ENCODE measurements around the gene BAIAP2.

BAIAP2 gene

DNA sequence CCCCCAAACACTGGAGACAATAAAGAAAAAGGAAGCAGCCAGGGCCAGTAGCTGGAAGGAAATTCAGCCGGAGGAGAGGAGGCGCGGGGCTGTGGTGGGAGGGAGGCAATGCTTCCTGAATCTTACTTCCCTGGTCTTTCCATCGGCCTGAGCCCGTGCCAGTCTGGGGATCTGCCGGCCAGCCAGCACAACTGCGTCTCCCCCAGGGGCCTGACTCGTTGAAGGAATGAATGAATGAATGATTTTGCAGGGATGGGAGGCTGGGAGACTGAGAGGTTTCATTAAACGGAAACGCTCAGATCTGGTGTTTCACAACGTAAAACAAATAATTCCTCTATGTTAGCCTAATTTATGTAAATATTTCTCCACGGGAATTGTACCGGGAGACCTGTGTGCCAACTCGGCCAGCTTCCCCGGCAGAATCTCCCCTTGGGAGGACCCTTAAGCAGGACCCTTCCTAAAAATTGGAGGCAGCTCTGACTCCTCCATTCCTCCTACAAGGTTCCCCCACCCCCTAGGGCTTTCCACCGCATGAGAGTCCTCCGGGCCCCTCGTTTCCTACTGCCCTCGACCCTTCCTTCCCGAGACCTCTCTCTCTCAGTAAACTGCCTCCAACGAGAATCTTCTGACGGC lies 1.3 kb upstream of the BAIAP2 start:
- peak overlapping the region; percentile 97 for H3K4me3 Mint-ChIP-seq
- intact Hi-C loops (cut with micrococcal nuclease) = loop anchor here (2.0 to 5.0 kb wide), 2 partner anchors 17 to 41 kb away; partner anchors contain the start of gene CHMP6
- peaks cover 71% of the 10 kb centered on the region for H3K36me3 Mint-ChIP-seq (ENCODE audit: low read depth)
- H3K27me3 Mint-ChIP-seq = peaks cover 41% of the 10 kb centered on the region
- H3K9me3 Mint-ChIP-seq = no peaks in the 10 kb centered on the region
- peaks cover 87% of the 10 kb centered on the region for H3K4me1 Mint-ChIP-seq (ENCODE audit: low read depth)
- H3K27ac Mint-ChIP-seq = peak overlapping the region; percentile 83

GRCh38 chr17:81034168-81034777 lies 678 bp upstream of the BAIAP2 start:
- Mint-ChIP-seq H3K36me3 (ENCODE audit: low read depth) (peaks cover 77% of the 10 kb centered on the region), H3K27ac (peak overlapping the region; percentile 83), H3K4me1 (ENCODE audit: low read depth) (peaks cover 88% of the 10 kb centered on the region), H3K4me3 (peak overlapping the region; percentile 97), H3K9me3 (no peaks in the 10 kb centered on the region), H3K27me3 (peaks cover 42% of the 10 kb centered on the region)
- intact Hi-C loops (cut with micrococcal nuclease) = loop anchor here (2.0 to 5.0 kb wide), 2 partner anchors 17 to 42 kb away; partner anchors contain the start of gene CHMP6

- Mint-ChIP-seq H3K27ac (peak overlapping the region; percentile 83), H3K27me3 (peaks cover 35% of the 10 kb centered on the region), H3K4me3 (peak overlapping the region; percentile 82), H3K4me1 (ENCODE audit: low read depth) (peaks cover 88% of the 10 kb centered on the region), H3K36me3 (ENCODE audit: low read depth) (peaks cover 76% of the 10 kb centered on the region), H3K9me3 (no peaks in the 10 kb centered on the region)
- intact Hi-C loops (cut with micrococcal nuclease) = loop anchor here (2.0 kb wide), 1 partner anchor 15 kb away; no protein-coding TSS in a partner anchor
Measured at GRCh38 chr17:81035521-81036196, 708 bp downstream of the BAIAP2 start.

DNA sequence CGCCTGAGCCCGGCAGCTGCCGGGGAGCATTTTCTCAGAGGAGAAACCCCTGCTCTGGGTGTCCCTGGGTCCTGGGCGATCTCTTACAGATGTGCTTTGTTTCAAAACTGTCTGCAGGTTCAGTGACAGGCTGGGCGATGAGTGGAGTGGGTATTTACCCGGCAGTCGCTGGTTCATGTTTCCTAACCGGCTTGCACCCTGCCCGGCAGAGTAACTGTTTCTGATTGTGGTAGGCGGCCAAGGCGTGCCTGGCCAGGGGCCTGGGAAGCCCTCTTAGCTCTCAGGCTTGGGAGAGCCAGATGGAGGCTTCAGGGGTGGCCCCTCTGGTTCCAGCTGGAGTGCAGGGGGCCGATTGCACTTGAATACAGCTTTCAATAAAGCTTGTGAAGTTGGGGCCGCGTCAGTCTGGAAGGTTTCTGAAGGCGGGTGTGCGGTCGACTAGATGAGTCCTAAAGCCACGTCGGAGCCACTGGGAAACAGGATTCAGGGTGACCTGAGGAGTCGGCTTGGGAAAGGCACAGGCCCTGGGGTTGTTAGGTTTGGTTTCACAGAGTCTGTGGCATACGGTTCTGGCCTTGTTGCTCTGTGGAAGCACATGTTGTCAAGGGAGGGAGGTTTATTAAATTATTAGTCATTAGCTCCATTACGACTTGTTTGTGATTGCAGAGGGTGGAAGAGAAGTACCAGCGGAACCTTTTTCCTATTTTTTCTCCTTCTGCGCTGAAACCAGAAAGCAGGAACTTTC lies 1.4 kb downstream of the BAIAP2 start:
- H3K4me1 Mint-ChIP-seq (ENCODE audit: low read depth) = peaks cover 88% of the 10 kb centered on the region
- peak overlapping the region; percentile 64 for H3K27ac Mint-ChIP-seq
- peaks cover 30% of the 10 kb centered on the region for H3K27me3 Mint-ChIP-seq
- no peaks in the 10 kb centered on the region for H3K9me3 Mint-ChIP-seq
- peak overlapping the region; percentile 82 for H3K4me3 Mint-ChIP-seq
- H3K36me3 Mint-ChIP-seq (ENCODE audit: low read depth) = peaks cover 68% of the 10 kb centered on the region
- intact Hi-C loops (cut with micrococcal nuclease) = no loop called here

DNA sequence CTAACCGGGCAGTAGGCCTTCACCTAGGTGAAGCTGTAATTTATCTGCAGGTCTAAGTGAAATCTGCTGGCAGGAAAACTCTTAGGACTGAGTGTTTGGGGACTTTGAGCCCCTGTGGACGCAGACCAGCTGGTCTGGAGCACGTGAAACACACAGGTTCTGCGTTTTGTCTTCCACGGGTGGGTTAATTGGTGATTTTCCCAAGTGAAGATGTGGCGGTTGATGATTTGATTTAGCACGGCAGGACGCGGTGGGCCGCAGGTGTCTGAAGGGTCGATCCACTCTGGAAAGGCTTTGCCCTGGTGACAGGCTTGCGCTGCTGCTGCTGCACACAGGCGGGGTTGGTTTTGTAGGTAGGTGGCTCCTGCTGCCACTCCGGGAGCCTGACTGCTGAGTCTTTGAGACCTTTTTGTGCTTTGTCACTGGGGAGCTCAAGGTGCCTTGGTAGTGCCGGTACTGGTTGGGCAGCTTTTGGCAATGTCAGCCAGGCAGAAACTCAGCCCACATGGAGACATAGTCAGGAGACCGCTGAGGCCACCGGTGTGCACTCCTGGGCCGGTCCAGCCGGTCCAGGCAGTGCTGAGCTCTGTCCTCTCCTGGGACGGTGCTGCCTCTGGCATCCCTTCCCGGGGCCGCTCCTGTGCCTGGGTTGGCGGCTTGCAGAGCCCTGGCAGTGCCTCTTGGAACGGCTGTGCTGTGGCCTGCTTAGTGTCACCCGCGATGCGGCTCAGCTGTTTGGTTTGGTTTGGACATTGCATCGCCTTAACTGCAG lies 2.3 kb downstream of the BAIAP2 start:
- H3K4me1 Mint-ChIP-seq (ENCODE audit: low read depth) = peaks cover 81% of the 10 kb centered on the region
- H3K9me3 Mint-ChIP-seq = no peaks in the 10 kb centered on the region
- H3K27me3 Mint-ChIP-seq = peaks cover 30% of the 10 kb centered on the region
- peaks cover 61% of the 10 kb centered on the region for H3K36me3 Mint-ChIP-seq (ENCODE audit: low read depth)
- intact Hi-C loops (cut with micrococcal nuclease) = no loop called here
- H3K27ac Mint-ChIP-seq = no peak overlapping the region
- peak overlapping the region; percentile 82 for H3K4me3 Mint-ChIP-seq

GRCh38 chr17:81037798-81038733 lies 3.1 kb downstream of the BAIAP2 start:
- H3K4me1 Mint-ChIP-seq (ENCODE audit: low read depth) = peaks cover 77% of the 10 kb centered on the region
- no peak overlapping the region for H3K27ac Mint-ChIP-seq
- H3K4me3 Mint-ChIP-seq = no peak overlapping the region
- intact Hi-C loops (cut with micrococcal nuclease) = no loop called here
- no peaks in the 10 kb centered on the region for H3K9me3 Mint-ChIP-seq
- H3K27me3 Mint-ChIP-seq = peaks cover 30% of the 10 kb centered on the region
- peaks cover 58% of the 10 kb centered on the region for H3K36me3 Mint-ChIP-seq (ENCODE audit: low read depth)

- peaks cover 77% of the 10 kb centered on the region for H3K4me1 Mint-ChIP-seq (ENCODE audit: low read depth)
- no peak overlapping the region for H3K27ac Mint-ChIP-seq
- H3K27me3 Mint-ChIP-seq = peaks cover 30% of the 10 kb centered on the region
- no peak overlapping the region for H3K4me3 Mint-ChIP-seq
- no peaks in the 10 kb centered on the region for H3K9me3 Mint-ChIP-seq
- intact Hi-C loops (cut with micrococcal nuclease) = no loop called here
- peaks cover 61% of the 10 kb centered on the region for H3K36me3 Mint-ChIP-seq (ENCODE audit: low read depth)
Measured at GRCh38 chr17:81039096-81039495, 4.1 kb downstream of the BAIAP2 start.

- peaks cover 30% of the 10 kb centered on the region for H3K27me3 Mint-ChIP-seq
- peaks cover 86% of the 10 kb centered on the region for H3K4me1 Mint-ChIP-seq (ENCODE audit: low read depth)
- intact Hi-C loops (cut with micrococcal nuclease) = no loop called here
- peak overlapping the region; percentile 62 for H3K4me3 Mint-ChIP-seq
- H3K27ac Mint-ChIP-seq = peak overlapping the region; percentile 46
- H3K36me3 Mint-ChIP-seq (ENCODE audit: low read depth) = peaks cover 66% of the 10 kb centered on the region
- H3K9me3 Mint-ChIP-seq = no peaks in the 10 kb centered on the region
Measured at GRCh38 chr17:81039854-81040758, 5.2 kb downstream of the BAIAP2 start.

GRCh38 chr17:81040791-81041337 lies 5.9 kb downstream of the BAIAP2 start:
- peaks cover 28% of the 10 kb centered on the region for H3K27me3 Mint-ChIP-seq
- H3K9me3 Mint-ChIP-seq = no peaks in the 10 kb centered on the region
- peak overlapping the region; percentile 62 for H3K4me3 Mint-ChIP-seq
- intact Hi-C loops (cut with micrococcal nuclease) = no loop called here
- peaks cover 89% of the 10 kb centered on the region for H3K4me1 Mint-ChIP-seq (ENCODE audit: low read depth)
- H3K27ac Mint-ChIP-seq = peak overlapping the region; percentile 46
- peaks cover 68% of the 10 kb centered on the region for H3K36me3 Mint-ChIP-seq (ENCODE audit: low read depth)

DNA sequence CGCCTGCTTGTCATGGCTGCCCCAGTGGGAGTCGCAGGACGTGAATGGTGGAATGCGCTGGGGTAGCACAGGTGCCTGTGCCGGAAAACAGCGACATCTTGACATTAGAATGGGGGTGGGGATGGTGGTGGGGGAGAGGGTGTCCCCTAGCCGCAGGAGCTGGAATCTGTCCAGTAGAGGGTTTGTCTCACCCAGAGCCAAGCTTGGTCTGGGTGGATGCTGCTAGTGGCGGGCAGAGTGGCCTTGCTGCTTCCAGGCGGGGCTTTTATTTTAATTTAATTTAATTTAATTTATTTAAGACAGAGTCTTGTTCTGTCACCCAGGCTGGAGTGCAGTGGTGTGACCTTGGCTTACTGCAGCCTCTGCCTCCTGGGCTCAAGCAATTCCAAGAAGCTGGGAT lies 7.7 kb downstream of the BAIAP2 start:
- Mint-ChIP-seq H3K27me3 (peaks cover 26% of the 10 kb centered on the region), H3K4me1 (ENCODE audit: low read depth) (peaks cover 89% of the 10 kb centered on the region), H3K4me3 (no peak overlapping the region), H3K27ac (no peak overlapping the region), H3K36me3 (ENCODE audit: low read depth) (peaks cover 71% of the 10 kb centered on the region), H3K9me3 (no peaks in the 10 kb centered on the region)
- intact Hi-C loops (cut with micrococcal nuclease) = no loop called here

GRCh38 chr17:81043319-81043724 lies 8.4 kb downstream of the BAIAP2 start:
- Mint-ChIP-seq H3K27me3 (peaks cover 19% of the 10 kb centered on the region), H3K27ac (no peak overlapping the region), H3K36me3 (ENCODE audit: low read depth) (peaks cover 65% of the 10 kb centered on the region), H3K9me3 (no peaks in the 10 kb centered on the region), H3K4me1 (ENCODE audit: low read depth) (peaks cover 85% of the 10 kb centered on the region), H3K4me3 (no peak overlapping the region)
- intact Hi-C loops (cut with micrococcal nuclease) = no loop called here
